T-helper 2 cell treated with Interferon-gamma antibody and Interleukin-4, amounts not matched to agents 100 ng/mL and 5 ng/mL, for 36 hours (primary cell): ENCODE results near the gene GPR143. TPM values are rescaled to one million over a fixed set of nuclear protein-coding genes. Genes with fewer than 3 reads are reported as not detected.
"Not testable (repeated sequence)": the region's sequence is repeated elsewhere in the genome, so short reads cannot be mapped to it uniquely, and the experiment has no call there.

Experiments used
- intact Hi-C: fragments of 100-400 bp; cut with micrococcal nuclease; formaldehyde crosslinking; loops from one replicate; pipeline ENCODE4 v1.15.1; 2023
- total RNA-seq: library from RNA; stranded (reverse); gene quantifications from 2 replicates; pipeline ENCODE4 v1.2.3, GENCODE V29; 2022

GPR143 gene
- total RNA-seq: not detected in 2 replicates

- intact Hi-C loops: no loop called here
Measured at GRCh38 chrX:9765737-9766097, at the start of gene GPR143. GPR143 (minus strand) TSS chrX:9765847; CDS start chrX:9765817, 30 bp downstream.

GRCh38 chrX:9811086-9811485, 45.4 kb upstream of the GPR143 start:
- intact Hi-C loops: not testable (repeated sequence)

GRCh38 chrX:9809876-9810275, 44.2 kb upstream of the GPR143 start:
- intact Hi-C loops: not testable (repeated sequence)

- intact Hi-C loops: no loop called here
Measured at GRCh38 chrX:9807355-9808182, 41.9 kb upstream of the GPR143 start.

GRCh38 chrX:9805956-9806355, 40.3 kb upstream of the GPR143 start:
- intact Hi-C loops: no loop called here

GRCh38 chrX:9804444-9804843, 38.8 kb upstream of the GPR143 start:
- intact Hi-C loops: no loop called here

GRCh38 chrX:9802737-9803136, 37.1 kb upstream of the GPR143 start:
- intact Hi-C loops: no loop called here

GRCh38 chrX:9797384-9798360, 32.0 kb upstream of the GPR143 start:
- intact Hi-C loops: no loop called here

GRCh38 chrX:9794495-9794894, 28.8 kb upstream of the GPR143 start:
- intact Hi-C loops: no loop called here

- intact Hi-C loops: no loop called here
Measured at GRCh38 chrX:9790866-9791265, 25.2 kb upstream of the GPR143 start.

GRCh38 chrX:9789555-9789954, 23.9 kb upstream of the GPR143 start:
- intact Hi-C loops: no loop called here

GRCh38 chrX:9788911-9789310, 23.3 kb upstream of the GPR143 start:
- intact Hi-C loops: no loop called here

- intact Hi-C loops: no loop called here
Measured at GRCh38 chrX:9786798-9787635, 21.4 kb upstream of the GPR143 start.

GRCh38 chrX:9785944-9786797, 20.5 kb upstream of the GPR143 start, which contains the start of gene SHROOM2:
SHROOM2 (plus strand) TSS chrX:9786429; CDS start chrX:9786546, 117 bp downstream.
- intact Hi-C loops: no loop called here

GRCh38 chrX:9785254-9785943, 19.8 kb upstream of the GPR143 start:
- intact Hi-C loops: no loop called here

- intact Hi-C loops: no loop called here
Measured at GRCh38 chrX:9784332-9784731, 18.7 kb upstream of the GPR143 start.

- intact Hi-C loops: no loop called here
Measured at GRCh38 chrX:9781941-9782340, 16.3 kb upstream of the GPR143 start.

- intact Hi-C loops: no loop called here
Measured at GRCh38 chrX:9775930-9776329, 10.3 kb upstream of the GPR143 start.

- intact Hi-C loops: no loop called here
Measured at GRCh38 chrX:9772943-9773342, 7.3 kb upstream of the GPR143 start.

- intact Hi-C loops: no loop called here
Measured at GRCh38 chrX:9770319-9770718, 4.7 kb upstream of the GPR143 start.
